Activated CD4-positive, alpha-beta T cell treated with anti-CD3 and anti-CD28 coated beads, Interleukin-2, amount 10 ng/mL, durations not matched to agents 24 days and 14 days (primary cell): ENCODE data around the gene POU4F1. TPM values are rescaled to one million over a fixed set of nuclear protein-coding genes. Genes with fewer than 3 reads are reported as not detected.

ENCODE experiments used
- DNase-seq: peaks from one replicate; pipeline ENCODE4 v3.0.0; 2022
- H3K27ac Mint-ChIP-seq: one replicate; pipeline ENCODE4 v1.8.0; 2022; ENCODE audit warnings: mild to moderate bottlenecking, mixed read lengths
- H3K27me3 Mint-ChIP-seq: one replicate; pipeline ENCODE4 v1.8.0; 2022; ENCODE audit warnings: mixed read lengths
- H3K36me3 Mint-ChIP-seq: one replicate; pipeline ENCODE4 v1.8.0; 2022; ENCODE audit warnings: low read depth, mild to moderate bottlenecking, mixed read lengths
- H3K4me1 Mint-ChIP-seq: one replicate; pipeline ENCODE4 v1.8.0; 2021; ENCODE audit warnings: mixed read lengths
- H3K4me3 Mint-ChIP-seq: one replicate; pipeline ENCODE4 v1.8.0; 2022; ENCODE audit warnings: mild to moderate bottlenecking, moderate library complexity, mixed read lengths
- H3K9me3 Mint-ChIP-seq: one replicate; pipeline ENCODE4 v1.8.0; 2021; ENCODE audit warnings: mixed read lengths
- intact Hi-C: fragments of 100-400 bp; cut with micrococcal nuclease; formaldehyde crosslinking; loops from one replicate; pipeline ENCODE4 v1.15.1; 2023
- total RNA-seq: library from RNA; stranded (reverse); gene quantifications from 2 replicates; pipeline ENCODE4 v1.2.3, GENCODE V29; 2022

Gene POU4F1
- total RNA-seq, 1 donor from 2014 or later: 0.14 TPM

GRCh38 chr13:78618411-78618810 lies 15.1 kb upstream of the POU4F1 start:
- Mint-ChIP-seq H3K4me3 (no peak overlapping the region), H3K36me3 (peaks cover 39% of the 10 kb centered on the region), H3K4me1 (peaks cover 6% of the 10 kb centered on the region), H3K27ac (no peak overlapping the region), H3K27me3 (no peaks in the 10 kb centered on the region), H3K9me3 (no peaks in the 10 kb centered on the region)
- intact Hi-C loops: loop anchor here (5.0 kb wide), 1 partner anchor 39 kb away; the partner anchor contains the start of gene OBI1
- no peak for DNase-seq

- Mint-ChIP-seq H3K4me3 (no peak overlapping the region), H3K36me3 (peaks cover 19% of the 10 kb centered on the region), H3K4me1 (peaks cover 15% of the 10 kb centered on the region), H3K27me3 (peaks cover 54% of the 10 kb centered on the region), H3K9me3 (no peaks in the 10 kb centered on the region), H3K27ac (no peak overlapping the region)
- no peak for DNase-seq
- intact Hi-C loops: no loop called here
These were observed 7.7 kb upstream of the POU4F1 start for GRCh38 chr13:78611040-78611439.

- Mint-ChIP-seq H3K4me3 (no peak overlapping the region), H3K27me3 (peaks cover 60% of the 10 kb centered on the region), H3K4me1 (peaks cover 15% of the 10 kb centered on the region), H3K9me3 (no peaks in the 10 kb centered on the region), H3K27ac (no peak overlapping the region), H3K36me3 (peaks cover 13% of the 10 kb centered on the region)
- intact Hi-C loops: no loop called here
- no peak for DNase-seq
These were observed 7.1 kb upstream of the POU4F1 start for GRCh38 chr13:78610381-78610883.

GRCh38 chr13:78609464-78610205 lies 6.3 kb upstream of the POU4F1 start:
- Mint-ChIP-seq H3K27me3 (peaks cover 68% of the 10 kb centered on the region), H3K27ac (no peak overlapping the region), H3K9me3 (no peaks in the 10 kb centered on the region), H3K4me1 (peaks cover 15% of the 10 kb centered on the region), H3K36me3 (peaks cover 8% of the 10 kb centered on the region), H3K4me3 (peak overlapping the region; percentile 76)
- intact Hi-C loops: no loop called here
- peak; percentile 66 for DNase-seq

GRCh38 chr13:78608688-78609463 lies 5.5 kb upstream of the POU4F1 start:
- peaks cover 76% of the 10 kb centered on the region for H3K27me3 Mint-ChIP-seq
- DNase-seq: peak; percentile 64
- H3K27ac Mint-ChIP-seq: peak overlapping the region; percentile 45
- peak overlapping the region; percentile 76 for H3K4me3 Mint-ChIP-seq
- intact Hi-C loops: loop anchor here (1.0 kb wide), 1 partner anchor 14 kb away; no protein-coding TSS in a partner anchor
- peaks cover 17% of the 10 kb centered on the region for H3K4me1 Mint-ChIP-seq
- H3K9me3 Mint-ChIP-seq: no peaks in the 10 kb centered on the region
- peaks cover 5% of the 10 kb centered on the region for H3K36me3 Mint-ChIP-seq

- peaks cover 6% of the 10 kb centered on the region for H3K36me3 Mint-ChIP-seq
- intact Hi-C loops: loop anchor here (1.0 kb wide), 1 partner anchor 13 kb away; no protein-coding TSS in a partner anchor
- H3K4me3 Mint-ChIP-seq: peak overlapping the region; percentile 76
- H3K27me3 Mint-ChIP-seq: peaks cover 81% of the 10 kb centered on the region
- DNase-seq: no peak
- peak overlapping the region; percentile 45 for H3K27ac Mint-ChIP-seq
- H3K4me1 Mint-ChIP-seq: peaks cover 23% of the 10 kb centered on the region
- H3K9me3 Mint-ChIP-seq: no peaks in the 10 kb centered on the region
These were observed 4.9 kb upstream of the POU4F1 start for GRCh38 chr13:78608252-78608687.

- H3K9me3 Mint-ChIP-seq: no peaks in the 10 kb centered on the region
- peaks cover 84% of the 10 kb centered on the region for H3K27me3 Mint-ChIP-seq
- peaks cover 25% of the 10 kb centered on the region for H3K4me1 Mint-ChIP-seq
- intact Hi-C loops: loop anchor here (1.0 kb wide), 1 partner anchor 12 kb away; no protein-coding TSS in a partner anchor
- peak overlapping the region; percentile 25 for H3K27ac Mint-ChIP-seq
- H3K4me3 Mint-ChIP-seq: peak overlapping the region; percentile 76
- DNase-seq: no peak
- H3K36me3 Mint-ChIP-seq: peaks cover 8% of the 10 kb centered on the region
These were observed 4.3 kb upstream of the POU4F1 start for GRCh38 chr13:78607409-78608251.

GRCh38 chr13:78606471-78607408 lies 3.4 kb upstream of the POU4F1 start:
- H3K9me3 Mint-ChIP-seq: no peaks in the 10 kb centered on the region
- H3K27ac Mint-ChIP-seq: peak overlapping the region; percentile 25
- no peak for DNase-seq
- H3K4me3 Mint-ChIP-seq: no peak overlapping the region
- H3K27me3 Mint-ChIP-seq: peaks cover 86% of the 10 kb centered on the region
- H3K4me1 Mint-ChIP-seq: peaks cover 28% of the 10 kb centered on the region
- peaks cover 11% of the 10 kb centered on the region for H3K36me3 Mint-ChIP-seq
- intact Hi-C loops: no loop called here

- no peak overlapping the region for H3K4me3 Mint-ChIP-seq
These were observed 1.6 kb upstream of the POU4F1 start for GRCh38 chr13:78604782-78605611.

GRCh38 chr13:78602561-78603239 lies 652 bp downstream of the POU4F1 start:
- intact Hi-C loops: loop anchor here (2.0 to 5.0 kb wide), 2 partner anchors 56 to 685 kb away; partner anchors contain the start of genes EDNRB and OBI1
- H3K27ac Mint-ChIP-seq: peak overlapping the region; percentile 76
- peak; percentile 76 for DNase-seq
- H3K4me3 Mint-ChIP-seq: peak overlapping the region; percentile 80
- H3K36me3 Mint-ChIP-seq: peaks cover 12% of the 10 kb centered on the region
- H3K9me3 Mint-ChIP-seq: no peaks in the 10 kb centered on the region
- peaks cover 85% of the 10 kb centered on the region for H3K27me3 Mint-ChIP-seq
- peaks cover 27% of the 10 kb centered on the region for H3K4me1 Mint-ChIP-seq

More at GRCh38 chr13:78604782-78605611, 1.6 kb upstream of the POU4F1 start:
- Mint-ChIP-seq H3K36me3 (peaks cover 15% of the 10 kb centered on the region), H3K27me3 (peaks cover 86% of the 10 kb centered on the region), H3K27ac (no peak overlapping the region), H3K9me3 (no peaks in the 10 kb centered on the region), H3K4me1 (peaks cover 35% of the 10 kb centered on the region)
- DNase-seq: no peak
- intact Hi-C loops: loop anchor here (1.0 to 5.0 kb wide), 2 partner anchors 11 to 688 kb away; partner anchors contain the start of gene EDNRB

GRCh38 chr13:78601874-78602560 lies 1.3 kb downstream of the POU4F1 start:
- Mint-ChIP-seq H3K36me3 (peaks cover 12% of the 10 kb centered on the region), H3K27me3 (peaks cover 85% of the 10 kb centered on the region), H3K4me1 (peaks cover 24% of the 10 kb centered on the region), H3K9me3 (peaks cover 4% of the 10 kb centered on the region), H3K4me3 (peak overlapping the region; percentile 80), H3K27ac (peak overlapping the region; percentile 76)
- DNase-seq: no peak
- intact Hi-C loops: loop anchor here (2.0 to 5.0 kb wide), 2 partner anchors 57 to 685 kb away; partner anchors contain the start of genes EDNRB and OBI1
